Liver (tissue), 9 donors: ENCODE results near the gene MAPRE2. TPM values are rescaled to one million over a fixed set of nuclear protein-coding genes. Genes with fewer than 3 reads are reported as not detected.

Experiments
- DNase-seq: peaks from one replicate; pipeline ENCODE4 v3.0.0-alpha.2; 2017; ENCODE audit warnings: low spot score
- H3K27ac ChIP-seq, 2 donors: one replicate each; pipeline ENCODE4 v1.7.0; 2013; ENCODE audit warnings: inconsistent platforms in 2 of 2, low read length in 2 of 2, control low read depth in 1 of 2, low read depth in 1 of 2, mild to moderate bottlenecking in 1 of 2
- H3K27me3 ChIP-seq, 4 donors: one replicate each; pipeline versions ENCODE4 v1.6.1 to v1.7.0; 2013; ENCODE audit warnings: low read length in 3 of 4, inconsistent platforms in 1 of 4, mild to moderate bottlenecking in 1 of 4, moderate library complexity in 1 of 4; ENCODE audit not compliant: control insufficient read depth in 4 of 4, insufficient read depth in 4 of 4
- H3K36me3 ChIP-seq, 4 donors: one replicate each; pipeline versions ENCODE4 v1.6.1 to v1.7.0; 2013; ENCODE audit warnings: low read length in 3 of 4, mild to moderate bottlenecking in 3 of 4, low read depth in 1 of 4, moderate library complexity in 1 of 4; ENCODE audit not compliant: control insufficient read depth in 4 of 4, insufficient read depth in 3 of 4
- H3K4me1 ChIP-seq, 4 donors: one replicate each; pipeline versions ENCODE4 v1.6.1 to v1.7.0; 2013; ENCODE audit warnings: low read length in 3 of 4, mild to moderate bottlenecking in 3 of 4, moderate library complexity in 1 of 4; ENCODE audit not compliant: control insufficient read depth in 4 of 4, insufficient read depth in 4 of 4
- H3K4me3 ChIP-seq, 3 donors: one replicate each; pipeline versions ENCODE4 v1.6.1 to v1.7.0; 2013; ENCODE audit warnings: low read length in 3 of 3, control low read depth in 1 of 3, low read depth in 1 of 3, mild to moderate bottlenecking in 1 of 3
- H3K9ac ChIP-seq, 2 donors: one replicate each; pipeline ENCODE4 v1.7.0; 2013; ENCODE audit warnings: low read length in 2 of 2, mild to moderate bottlenecking in 2 of 2, moderate library complexity in 2 of 2, control low read depth in 1 of 2, low read depth in 1 of 2
- H3K9me3 ChIP-seq, 4 donors: one replicate each; pipeline versions ENCODE4 v1.6.1 to v1.7.0; 2013; ENCODE audit warnings: low read length in 3 of 4; ENCODE audit not compliant: control insufficient read depth in 4 of 4
- EGR1 ChIP-seq, 2 donors: IDR thresholded peaks; 2 replicates each; pipeline ENCODE4 v1.6.1; 2016 to 2018; ENCODE audit warnings: antibody characterized with exemption in 2 of 2, low read depth in 2 of 2
- HNF4A ChIP-seq, 2 donors: conservative IDR thresholded peaks; 2 replicates each; pipeline ENCODE4 v1.6.1; 2016; ENCODE audit warnings: antibody characterized with exemption in 2 of 2, mild to moderate bottlenecking in 2 of 2
- RXRA ChIP-seq, 2 donors: IDR thresholded peaks; 2 replicates each; pipeline ENCODE4 v1.6.1; 2017 to 2018; ENCODE audit warnings: antibody characterized with exemption in 2 of 2, mild to moderate bottlenecking in 1 of 2
- SP1 ChIP-seq: IDR thresholded peaks from 2 replicates; pipeline ENCODE4 v1.6.1; 2018; ENCODE audit warnings: antibody characterized with exemption, mild to moderate bottlenecking
- WGBS: extraction: QIAGEN DNeasy Blood & Tissue Kit; methylation state at CpG from one replicate; pipeline ENCODE4 v1.1.7; 2013; 5-methylcytosine and 5-hydroxymethylcytosine counted together
- polyA plus RNA-seq, 2 donors: library from polyadenylated mRNA; stranded (reverse) in 1 of 2; unstranded in 1 of 2; fragments of 200-250 nt in 1 of 2; fragments of >200 nt in 1 of 2; fragmentation: Nextera tagmentation in 1 of 2; extraction: Ambion mirVana in 1 of 2; gene quantifications; one replicate each; pipeline versions ENCODE4 v1.2.1 to v1.2.3, GENCODE V29; 2013 to 2015
- total RNA-seq, 2 donors: library from RNA; depleted of rRNA; stranded (reverse); fragments of >200 nt; gene quantifications; one replicate each; pipeline ENCODE4 v1.2.3, GENCODE V29; 2014
- TF ChIP-seq, protein P1 (sequence below): IDR thresholded peaks from 2 replicates; pipeline ENCODE4 v1.6.1; 2016; ENCODE audit warnings: antibody characterized with exemption
- TF ChIP-seq, protein P2 (sequence below): IDR thresholded peaks from 2 replicates; pipeline ENCODE4 v1.6.1; 2016; ENCODE audit warnings: antibody characterized with exemption, mild to moderate bottlenecking
- TF ChIP-seq, protein P3 (sequence below): fragments of 150-350 bp; IDR thresholded peaks from 2 replicates; pipeline ENCODE4 v1.5.1; 2017; ENCODE audit warnings: improper control_type of control experiment, low read depth, low read length; ENCODE audit not compliant: missing input control
- TF ChIP-seq, protein P4 (sequence below): IDR thresholded peaks from 2 replicates; pipeline ENCODE4 v1.6.1; 2016; ENCODE audit warnings: antibody characterized with exemption
- donor health status: healthy.
- donor health status: healthy.
- donor health status: healthy.
- donor health status: healthy.
- donor health status: healthy.

Gene MAPRE2
- total and polyA plus RNA-seq, 4 donors: 7.9 to 12.8 (median 11.0) TPM

DNA sequence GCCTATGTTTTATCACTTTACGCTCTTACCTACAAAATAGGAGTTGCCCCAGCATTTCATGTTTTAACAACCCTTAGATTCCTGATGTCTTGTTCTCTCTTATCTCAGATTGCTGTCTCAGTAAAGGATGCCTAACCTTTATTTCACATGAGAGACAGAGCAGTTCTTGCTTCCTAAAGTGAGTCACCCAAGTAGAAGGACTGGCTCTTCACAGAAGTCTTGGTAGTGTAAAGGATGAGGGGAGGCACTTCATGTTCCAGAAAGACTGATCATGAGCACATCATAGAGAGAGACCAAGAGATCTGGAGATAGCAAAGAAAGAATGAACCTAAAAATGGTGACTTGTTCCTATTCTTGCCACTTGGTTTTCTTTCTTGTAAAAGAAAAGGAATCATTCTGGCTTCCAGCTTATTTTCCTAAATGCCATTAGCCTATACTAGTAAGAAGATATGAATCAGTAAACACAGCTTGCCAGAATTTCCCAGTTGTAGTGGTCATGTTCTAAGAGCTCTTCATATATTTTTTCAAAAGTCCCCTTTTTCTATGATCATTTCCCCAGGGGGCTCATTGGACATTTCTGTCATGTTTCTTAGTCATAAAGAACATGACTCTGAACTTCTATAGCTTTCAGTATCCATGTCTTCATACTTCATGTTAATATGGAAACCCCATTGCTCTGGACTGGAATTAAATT is 54.9 kb downstream of the MAPRE2 start:
- H3K27ac ChIP-seq: no peak overlapping the region
- whole genome bisulfite sequencing: 96% methylated on average over 1 of the region's 1 CpG
- H3K4me1 ChIP-seq: peaks cover 0 to 7% (median under 1%) of the 10 kb centered on the region in 4 donors
- peaks cover 0 to 5% (median 2%) of the 10 kb centered on the region in 4 donors for H3K36me3 ChIP-seq
- no peak for TF ChIP-seq HNF4A (conservative IDR thresholded peaks at IDR 0.05)
- TF ChIP-seq, protein P1, sequence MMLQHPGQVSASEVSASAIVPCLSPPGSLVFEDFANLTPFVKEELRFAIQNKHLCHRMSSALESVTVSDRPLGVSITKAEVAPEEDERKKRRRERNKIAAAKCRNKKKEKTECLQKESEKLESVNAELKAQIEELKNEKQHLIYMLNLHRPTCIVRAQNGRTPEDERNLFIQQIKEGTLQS: no peak
- no peak for TF ChIP-seq EGR1 (IDR thresholded peaks at IDR 0.05; ENCODE audit: low read depth in 2 of 2)
- no peak for TF ChIP-seq SP1
- no peaks in the 10 kb centered on the region for H3K9me3 ChIP-seq
- no peak for DNase-seq
- H3K27me3 ChIP-seq: no peaks in the 10 kb centered on the region
- H3K9ac ChIP-seq: no peak overlapping the region
- H3K4me3 ChIP-seq: no peak overlapping the region

DNA sequence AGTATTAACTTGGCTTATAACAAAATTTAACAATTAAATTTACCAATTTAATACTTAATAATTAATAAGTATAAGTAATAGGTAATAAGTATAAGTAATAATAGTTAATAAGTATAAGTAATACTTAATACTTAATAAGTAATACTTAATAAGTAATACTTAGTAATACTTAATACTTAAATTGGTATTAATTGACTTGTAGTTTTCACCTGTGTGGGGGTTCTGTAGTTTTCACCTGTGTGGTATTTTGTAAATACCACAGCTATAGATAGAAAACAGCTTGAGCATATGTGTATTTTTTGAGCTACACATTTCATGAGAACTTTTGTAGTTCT is 55.4 kb downstream of the MAPRE2 start:
- no peak overlapping the region for H3K27ac ChIP-seq
- H3K4me1 ChIP-seq: peaks cover 0 to 7% (median under 1%) of the 10 kb centered on the region in 4 donors
- peaks cover 0 to 5% (median 2%) of the 10 kb centered on the region in 4 donors for H3K36me3 ChIP-seq
- no peak for TF ChIP-seq HNF4A (conservative IDR thresholded peaks at IDR 0.05)
- TF ChIP-seq, protein P2, sequence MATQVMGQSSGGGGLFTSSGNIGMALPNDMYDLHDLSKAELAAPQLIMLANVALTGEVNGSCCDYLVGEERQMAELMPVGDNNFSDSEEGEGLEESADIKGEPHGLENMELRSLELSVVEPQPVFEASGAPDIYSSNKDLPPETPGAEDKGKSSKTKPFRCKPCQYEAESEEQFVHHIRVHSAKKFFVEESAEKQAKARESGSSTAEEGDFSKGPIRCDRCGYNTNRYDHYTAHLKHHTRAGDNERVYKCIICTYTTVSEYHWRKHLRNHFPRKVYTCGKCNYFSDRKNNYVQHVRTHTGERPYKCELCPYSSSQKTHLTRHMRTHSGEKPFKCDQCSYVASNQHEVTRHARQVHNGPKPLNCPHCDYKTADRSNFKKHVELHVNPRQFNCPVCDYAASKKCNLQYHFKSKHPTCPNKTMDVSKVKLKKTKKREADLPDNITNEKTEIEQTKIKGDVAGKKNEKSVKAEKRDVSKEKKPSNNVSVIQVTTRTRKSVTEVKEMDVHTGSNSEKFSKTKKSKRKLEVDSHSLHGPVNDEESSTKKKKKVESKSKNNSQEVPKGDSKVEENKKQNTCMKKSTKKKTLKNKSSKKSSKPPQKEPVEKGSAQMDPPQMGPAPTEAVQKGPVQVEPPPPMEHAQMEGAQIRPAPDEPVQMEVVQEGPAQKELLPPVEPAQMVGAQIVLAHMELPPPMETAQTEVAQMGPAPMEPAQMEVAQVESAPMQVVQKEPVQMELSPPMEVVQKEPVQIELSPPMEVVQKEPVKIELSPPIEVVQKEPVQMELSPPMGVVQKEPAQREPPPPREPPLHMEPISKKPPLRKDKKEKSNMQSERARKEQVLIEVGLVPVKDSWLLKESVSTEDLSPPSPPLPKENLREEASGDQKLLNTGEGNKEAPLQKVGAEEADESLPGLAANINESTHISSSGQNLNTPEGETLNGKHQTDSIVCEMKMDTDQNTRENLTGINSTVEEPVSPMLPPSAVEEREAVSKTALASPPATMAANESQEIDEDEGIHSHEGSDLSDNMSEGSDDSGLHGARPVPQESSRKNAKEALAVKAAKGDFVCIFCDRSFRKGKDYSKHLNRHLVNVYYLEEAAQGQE: no peak
- TF ChIP-seq SP1: no peak
- no peak for TF ChIP-seq EGR1 (IDR thresholded peaks at IDR 0.05; ENCODE audit: low read depth in 2 of 2)
- TF ChIP-seq RXRA (IDR thresholded peaks at IDR 0.05): no peak
- TF ChIP-seq, protein P3, sequence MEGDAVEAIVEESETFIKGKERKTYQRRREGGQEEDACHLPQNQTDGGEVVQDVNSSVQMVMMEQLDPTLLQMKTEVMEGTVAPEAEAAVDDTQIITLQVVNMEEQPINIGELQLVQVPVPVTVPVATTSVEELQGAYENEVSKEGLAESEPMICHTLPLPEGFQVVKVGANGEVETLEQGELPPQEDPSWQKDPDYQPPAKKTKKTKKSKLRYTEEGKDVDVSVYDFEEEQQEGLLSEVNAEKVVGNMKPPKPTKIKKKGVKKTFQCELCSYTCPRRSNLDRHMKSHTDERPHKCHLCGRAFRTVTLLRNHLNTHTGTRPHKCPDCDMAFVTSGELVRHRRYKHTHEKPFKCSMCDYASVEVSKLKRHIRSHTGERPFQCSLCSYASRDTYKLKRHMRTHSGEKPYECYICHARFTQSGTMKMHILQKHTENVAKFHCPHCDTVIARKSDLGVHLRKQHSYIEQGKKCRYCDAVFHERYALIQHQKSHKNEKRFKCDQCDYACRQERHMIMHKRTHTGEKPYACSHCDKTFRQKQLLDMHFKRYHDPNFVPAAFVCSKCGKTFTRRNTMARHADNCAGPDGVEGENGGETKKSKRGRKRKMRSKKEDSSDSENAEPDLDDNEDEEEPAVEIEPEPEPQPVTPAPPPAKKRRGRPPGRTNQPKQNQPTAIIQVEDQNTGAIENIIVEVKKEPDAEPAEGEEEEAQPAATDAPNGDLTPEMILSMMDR: no peak
- TF ChIP-seq, protein P4, sequence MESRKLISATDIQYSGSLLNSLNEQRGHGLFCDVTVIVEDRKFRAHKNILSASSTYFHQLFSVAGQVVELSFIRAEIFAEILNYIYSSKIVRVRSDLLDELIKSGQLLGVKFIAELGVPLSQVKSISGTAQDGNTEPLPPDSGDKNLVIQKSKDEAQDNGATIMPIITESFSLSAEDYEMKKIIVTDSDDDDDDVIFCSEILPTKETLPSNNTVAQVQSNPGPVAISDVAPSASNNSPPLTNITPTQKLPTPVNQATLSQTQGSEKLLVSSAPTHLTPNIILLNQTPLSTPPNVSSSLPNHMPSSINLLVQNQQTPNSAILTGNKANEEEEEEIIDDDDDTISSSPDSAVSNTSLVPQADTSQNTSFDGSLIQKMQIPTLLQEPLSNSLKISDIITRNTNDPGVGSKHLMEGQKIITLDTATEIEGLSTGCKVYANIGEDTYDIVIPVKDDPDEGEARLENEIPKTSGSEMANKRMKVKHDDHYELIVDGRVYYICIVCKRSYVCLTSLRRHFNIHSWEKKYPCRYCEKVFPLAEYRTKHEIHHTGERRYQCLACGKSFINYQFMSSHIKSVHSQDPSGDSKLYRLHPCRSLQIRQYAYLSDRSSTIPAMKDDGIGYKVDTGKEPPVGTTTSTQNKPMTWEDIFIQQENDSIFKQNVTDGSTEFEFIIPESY: no peak
- H3K27me3 ChIP-seq: no peaks in the 10 kb centered on the region
- no peak for DNase-seq
- H3K9ac ChIP-seq: no peak overlapping the region
- no peak overlapping the region for H3K4me3 ChIP-seq
- H3K9me3 ChIP-seq: no peaks in the 10 kb centered on the region
